Pulmonary artery endothelial cell (primary cell): ENCODE results near the gene STK35. TPM values are rescaled to one million over a fixed set of nuclear protein-coding genes. Genes with fewer than 3 reads are reported as not detected.
"Not testable (repeated sequence)": the region's sequence is repeated elsewhere in the genome, so short reads cannot be mapped to it uniquely, and the experiment has no call there.

Source experiments
- DNase-seq: peaks from one replicate; pipeline ENCODE4 v3.0.0-alpha.2; 2011; ENCODE audit warnings: low read depth, low spot score
- total RNA-seq: library from RNA; depleted of rRNA; stranded (reverse); fragments of >200 nt; gene quantifications from 2 replicates; pipeline ENCODE4 v1.2.3, GENCODE V29; 2014

STK35 gene
- total RNA-seq, 1 donor from 2014 or later: 14.6 TPM

GRCh38 chr20:2179949-2180348 lies 78.3 kb downstream of the STK35 start:
- DNase-seq: no peak

GRCh38 chr20:2183381-2183780 lies 81.8 kb downstream of the STK35 start:
- no peak for DNase-seq

DNA sequence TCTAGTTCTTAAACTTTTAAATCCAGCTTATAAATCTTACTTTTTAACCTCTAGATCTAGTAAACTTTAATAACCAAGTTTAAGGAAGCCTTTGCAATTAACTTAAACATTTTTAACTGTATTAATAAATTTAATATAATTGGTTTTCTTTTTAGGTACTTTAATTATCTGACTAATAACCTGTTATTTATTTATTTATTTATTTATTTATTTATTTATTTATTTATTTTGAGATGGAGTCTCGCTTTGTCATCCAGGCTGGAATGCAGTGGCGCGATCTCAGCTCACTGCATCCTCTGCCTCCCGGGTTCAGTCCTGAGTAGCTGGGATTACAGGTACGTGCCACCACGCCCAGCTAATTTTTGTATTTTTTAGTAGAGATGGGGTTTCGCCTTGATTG lies 83.3 kb downstream of the STK35 start:
- not testable (repeated sequence) for DNase-seq

- no peak for DNase-seq
These were observed 94.0 kb downstream of the STK35 start for GRCh38 chr20:2195614-2196013.

- no peak for DNase-seq
These were observed 95.5 kb downstream of the STK35 start for GRCh38 chr20:2197166-2197565.

Other genes starting within 250 kb of the STK35 start
- gene SIRPA, start 206.4 kb upstream of the STK35 start, total RNA-seq: 14.5 and 25.3 TPM in 2 replicates
- not detected in 2 replicates for gene PDYN, start 107.8 kb upstream of the STK35 start, total RNA-seq
- not detected in 2 replicates for gene TGM3, start 194.2 kb downstream of the STK35 start, total RNA-seq